GM12875 (cell line): Measurements from ENCODE around the gene FOXJ3.

Source experiments
- H3K4me3 ChIP-seq: one replicate; pipeline ENCODE4 v1.5.1; 2011; ENCODE audit warnings: low read depth, low read length, control low read depth
- CTCF ChIP-seq: IDR thresholded peaks from 2 replicates; pipeline ENCODE4 v1.5.1; 2011; ENCODE audit warnings: low read depth, mild to moderate bottlenecking, control low read depth, inconsistent platforms, low read length, moderate library complexity, borderline replicate concordance; ENCODE audit not compliant: insufficient read depth

The FOXJ3 gene

GRCh38 chr1:42231253-42231652, 103.8 kb downstream of the FOXJ3 start:
- H3K4me3 ChIP-seq = no peak overlapping the region
- TF ChIP-seq CTCF = no peak

GRCh38 chr1:42228938-42229337, 106.1 kb downstream of the FOXJ3 start:
- TF ChIP-seq CTCF = no peak
- H3K4me3 ChIP-seq = no peak overlapping the region

DNA sequence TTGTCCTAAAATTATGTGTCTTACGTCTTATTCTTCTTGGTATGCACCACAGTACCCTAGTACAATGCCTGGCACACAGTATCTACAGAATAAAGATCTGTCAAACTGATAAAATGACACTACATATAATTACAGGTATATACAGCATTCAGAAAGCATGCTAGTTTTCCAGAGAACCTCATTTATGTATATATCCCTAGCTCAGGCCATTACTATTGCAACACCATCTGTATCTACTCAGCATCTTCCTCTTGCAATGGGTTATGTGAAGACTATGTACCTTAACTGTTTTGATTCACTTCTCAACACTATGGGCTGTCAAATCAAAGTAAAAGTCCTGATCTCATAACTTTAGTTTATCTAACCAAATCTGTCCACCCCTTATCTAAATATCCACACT, 112.0 kb downstream of the FOXJ3 start:
- H3K4me3 ChIP-seq = no peak overlapping the region
- TF ChIP-seq CTCF = no peak

- no peak overlapping the region for H3K4me3 ChIP-seq
- no peak for TF ChIP-seq CTCF
These were observed 113.0 kb downstream of the FOXJ3 start for GRCh38 chr1:42221952-42222606.

DNA sequence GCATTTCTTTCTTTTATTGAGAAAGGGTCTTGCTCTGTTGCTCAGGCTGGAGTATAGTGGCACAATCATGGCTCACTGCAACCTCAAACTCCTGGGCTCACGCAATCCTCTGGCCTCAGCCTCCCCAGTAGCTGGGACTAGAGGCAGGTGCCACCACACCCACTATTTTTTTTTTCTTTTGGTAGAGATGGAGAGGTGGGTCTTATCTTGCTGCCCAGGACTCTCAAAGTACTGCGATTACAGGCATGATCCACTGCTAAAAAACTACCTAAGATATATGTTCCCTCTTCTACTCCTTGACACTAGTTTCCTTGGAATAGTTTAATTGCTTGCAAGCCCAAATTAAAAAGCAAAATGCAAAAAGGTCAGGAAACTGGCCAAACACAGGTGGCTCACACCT, 113.6 kb downstream of the FOXJ3 start:
- no peak for TF ChIP-seq CTCF
- no peak overlapping the region for H3K4me3 ChIP-seq

- no peak overlapping the region for H3K4me3 ChIP-seq
- no peak for TF ChIP-seq CTCF
These were observed 115.4 kb downstream of the FOXJ3 start for GRCh38 chr1:42219627-42220026.

DNA sequence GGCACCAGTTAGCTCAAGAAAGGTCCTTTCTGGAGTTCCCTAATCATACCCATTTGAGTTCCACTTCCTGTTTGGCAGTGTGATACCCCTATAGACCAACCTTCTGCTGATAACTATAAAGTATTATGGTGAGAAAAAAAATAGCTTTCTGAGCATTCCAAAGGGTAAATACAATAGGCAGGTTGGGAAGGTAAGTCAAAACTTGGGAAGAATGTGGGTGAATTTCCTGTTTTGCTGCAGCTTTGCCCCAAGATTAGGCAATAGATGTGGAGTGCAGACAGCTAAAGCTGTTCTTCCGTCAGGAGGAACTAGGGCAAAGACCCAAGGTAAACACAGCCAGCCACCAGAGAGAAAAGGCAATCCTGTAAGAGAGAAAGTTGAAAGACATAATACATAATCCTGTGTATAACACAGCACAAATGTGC, 120.6 kb downstream of the FOXJ3 start:
- H3K4me3 ChIP-seq = no peak overlapping the region
- no peak for TF ChIP-seq CTCF
